Measurements from ENCODE around the gene ULK1. TPM values are rescaled to one million over a fixed set of nuclear protein-coding genes. Genes with fewer than 3 reads are reported as not detected.
"Not testable (repeated sequence)": the region's sequence is repeated elsewhere in the genome, so short reads cannot be mapped to it uniquely, and the experiment has no call there.

ULK1 gene
- total RNA-seq, 1 donor from 2014 or later = 69.3 TPM

DNA sequence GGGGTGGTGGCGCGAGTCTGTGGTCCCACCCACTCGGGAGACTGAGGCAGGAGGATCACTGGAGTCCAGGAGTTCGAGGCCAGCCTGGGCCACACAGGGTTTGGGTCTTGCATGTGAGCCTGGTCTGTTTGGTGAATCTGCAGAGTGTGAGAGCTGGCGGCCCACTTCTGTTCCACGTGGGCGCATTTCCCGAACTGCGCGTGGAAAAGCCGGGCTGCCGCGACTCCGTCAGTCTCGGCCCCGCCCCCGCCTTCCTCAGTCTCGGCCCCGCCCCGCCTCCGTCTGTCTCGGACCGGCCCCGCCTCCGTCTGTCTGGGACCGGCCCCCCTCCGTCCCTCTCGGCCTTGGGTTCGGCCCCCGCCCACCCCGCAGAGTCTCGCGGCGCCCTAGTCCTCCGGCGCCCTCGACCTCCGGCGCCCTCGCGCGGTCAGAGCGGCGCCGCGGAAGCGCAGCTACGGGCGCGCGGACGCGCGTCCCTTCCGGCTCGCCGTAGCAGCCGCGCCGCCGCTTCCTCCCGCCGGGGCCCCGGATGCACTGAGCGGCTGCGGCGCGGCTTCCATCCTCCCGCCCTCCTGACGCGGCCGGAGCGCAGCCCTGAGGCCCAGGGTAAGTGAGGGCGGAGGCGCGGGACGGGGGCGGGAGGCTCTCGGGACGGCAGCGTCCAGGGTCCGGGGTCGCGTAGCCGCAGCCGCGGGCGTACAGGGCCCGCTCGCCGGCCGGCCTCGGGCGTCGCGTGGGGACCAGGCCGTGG, 55.2 kb downstream of the ULK1 start, which contains the start of gene EP400:
TSS of gene EP400 (plus strand) at position 512 of the 751 bp plus-strand sequence. CDS start 10,678 bp downstream, outside the sequence.
- H3K9me3 Mint-ChIP-seq = no peaks in the 10 kb centered on the region
- H3K27ac Mint-ChIP-seq (ENCODE audit: unreplicated experiment) = peak within 1 kb of the TSS; percentile 92
- peaks cover 12% of the 10 kb centered on the region for H3K4me1 Mint-ChIP-seq
- TF ChIP-seq, protein P1, sequence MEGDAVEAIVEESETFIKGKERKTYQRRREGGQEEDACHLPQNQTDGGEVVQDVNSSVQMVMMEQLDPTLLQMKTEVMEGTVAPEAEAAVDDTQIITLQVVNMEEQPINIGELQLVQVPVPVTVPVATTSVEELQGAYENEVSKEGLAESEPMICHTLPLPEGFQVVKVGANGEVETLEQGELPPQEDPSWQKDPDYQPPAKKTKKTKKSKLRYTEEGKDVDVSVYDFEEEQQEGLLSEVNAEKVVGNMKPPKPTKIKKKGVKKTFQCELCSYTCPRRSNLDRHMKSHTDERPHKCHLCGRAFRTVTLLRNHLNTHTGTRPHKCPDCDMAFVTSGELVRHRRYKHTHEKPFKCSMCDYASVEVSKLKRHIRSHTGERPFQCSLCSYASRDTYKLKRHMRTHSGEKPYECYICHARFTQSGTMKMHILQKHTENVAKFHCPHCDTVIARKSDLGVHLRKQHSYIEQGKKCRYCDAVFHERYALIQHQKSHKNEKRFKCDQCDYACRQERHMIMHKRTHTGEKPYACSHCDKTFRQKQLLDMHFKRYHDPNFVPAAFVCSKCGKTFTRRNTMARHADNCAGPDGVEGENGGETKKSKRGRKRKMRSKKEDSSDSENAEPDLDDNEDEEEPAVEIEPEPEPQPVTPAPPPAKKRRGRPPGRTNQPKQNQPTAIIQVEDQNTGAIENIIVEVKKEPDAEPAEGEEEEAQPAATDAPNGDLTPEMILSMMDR (conservative IDR thresholded peaks at IDR 0.05) = peak; percentile 61
- peak within 1 kb of the TSS; percentile 93 for H3K4me3 Mint-ChIP-seq
- H3K27me3 Mint-ChIP-seq (ENCODE audit: low read depth) = no peaks in the 10 kb centered on the region
- peaks cover 3% of the 10 kb centered on the region for H3K36me3 Mint-ChIP-seq (ENCODE audit: low read depth)
- peak; percentile 86 for DNase-seq (ENCODE audit: low read depth, low spot score)

DNA sequence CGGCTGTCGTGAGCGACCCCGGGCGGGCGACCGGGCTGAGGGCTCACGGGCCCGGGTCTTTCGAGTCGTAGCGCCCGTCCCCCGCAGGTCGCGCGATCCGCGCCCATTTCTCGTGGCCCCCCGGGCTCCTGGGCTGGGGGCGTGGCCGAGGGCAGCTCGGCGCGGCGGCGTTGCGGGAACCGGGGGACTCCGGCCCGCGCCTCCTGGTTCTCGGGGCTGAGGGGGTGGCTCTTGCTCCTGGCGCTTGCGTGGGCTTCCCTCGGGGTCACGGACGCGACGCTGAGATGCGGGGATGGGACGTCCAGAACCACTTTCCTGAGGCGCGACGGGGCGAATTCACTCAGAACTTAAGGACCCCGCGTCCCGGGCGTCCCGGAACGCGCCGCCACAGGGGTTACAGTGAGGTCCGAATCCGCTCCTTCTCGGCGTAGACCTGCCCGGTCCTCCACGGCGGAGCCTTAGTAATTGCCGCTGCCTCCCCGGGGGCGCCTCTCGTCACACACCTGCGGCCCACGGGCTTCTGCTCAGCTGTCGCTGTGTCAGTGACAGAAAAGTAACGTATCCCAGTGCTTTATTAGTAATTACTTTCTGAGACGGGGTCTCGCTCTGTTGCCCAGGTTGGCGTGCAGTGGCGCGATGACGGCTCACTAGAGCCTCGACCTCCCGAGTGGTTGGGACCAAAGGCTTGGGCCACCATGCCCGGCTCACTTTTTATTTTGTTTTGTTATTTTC, 55.9 kb downstream of the ULK1 start:
- DNase-seq (ENCODE audit: low read depth, low spot score) = peak; percentile 14
- TF ChIP-seq, protein P1 (conservative IDR thresholded peaks at IDR 0.05) = no peak
- no peaks in the 10 kb centered on the region for H3K9me3 Mint-ChIP-seq
- H3K36me3 Mint-ChIP-seq (ENCODE audit: low read depth) = no peaks in the 10 kb centered on the region
- peak overlapping the region; percentile 92 for H3K27ac Mint-ChIP-seq (ENCODE audit: unreplicated experiment)
- H3K4me1 Mint-ChIP-seq = peaks cover 12% of the 10 kb centered on the region
- H3K27me3 Mint-ChIP-seq (ENCODE audit: low read depth) = no peaks in the 10 kb centered on the region
- peak overlapping the region; percentile 93 for H3K4me3 Mint-ChIP-seq

DNA sequence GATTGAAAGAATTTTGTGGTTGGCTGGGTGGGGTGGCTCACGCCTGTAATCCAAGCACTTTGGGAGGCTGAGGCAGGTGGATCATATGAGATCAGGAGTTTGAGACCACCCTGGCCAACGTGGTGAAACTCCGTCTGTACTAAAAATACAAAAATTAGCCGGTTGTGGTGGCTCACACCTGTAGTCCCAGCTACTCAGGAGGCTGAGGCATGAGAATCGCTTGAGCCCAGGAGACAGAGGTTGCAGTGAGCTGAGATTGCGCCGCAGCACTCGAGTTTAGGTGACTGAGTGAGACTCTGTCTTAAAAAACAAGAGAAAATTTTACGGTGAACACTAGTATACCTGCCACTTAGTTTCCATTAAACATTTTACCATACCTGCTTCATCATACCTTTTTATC, 59.4 kb downstream of the ULK1 start:
- H3K4me1 Mint-ChIP-seq = peaks cover 21% of the 10 kb centered on the region
- not testable (repeated sequence) for H3K36me3 Mint-ChIP-seq (ENCODE audit: low read depth)
- peak overlapping the region; percentile 44 for H3K4me3 Mint-ChIP-seq

DNA sequence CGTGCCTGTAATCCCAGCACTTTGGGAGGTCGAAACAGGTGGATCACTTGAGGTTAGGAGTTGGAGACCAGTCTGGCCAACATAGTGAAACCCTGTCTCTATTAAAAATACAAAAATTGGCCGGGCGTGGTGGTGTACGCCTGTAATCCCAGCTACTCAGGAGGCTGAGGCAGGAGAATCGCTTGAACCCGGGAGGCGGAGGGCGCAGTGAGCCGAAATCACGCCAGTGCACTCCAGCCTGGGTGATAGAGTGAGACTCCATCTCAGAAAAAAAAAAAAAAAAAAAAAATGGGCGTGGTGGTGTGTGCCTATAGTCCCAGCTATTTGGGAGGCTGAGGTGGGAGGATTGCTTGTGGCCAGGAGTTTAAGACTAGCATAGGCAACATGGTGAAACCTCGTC, 60.0 kb downstream of the ULK1 start:
- not testable (repeated sequence) for H3K36me3 Mint-ChIP-seq (ENCODE audit: low read depth); DNase-seq (ENCODE audit: low read depth, low spot score); H3K9me3 Mint-ChIP-seq; H3K27ac Mint-ChIP-seq (ENCODE audit: unreplicated experiment); H3K4me3 Mint-ChIP-seq; H3K27me3 Mint-ChIP-seq (ENCODE audit: low read depth)
- H3K4me1 Mint-ChIP-seq = peaks cover 21% of the 10 kb centered on the region

More for the DNA sequence above, 59.4 kb downstream of the ULK1 start:
- not testable (repeated sequence) for DNase-seq (ENCODE audit: low read depth, low spot score); H3K27ac Mint-ChIP-seq (ENCODE audit: unreplicated experiment); H3K9me3 Mint-ChIP-seq; H3K27me3 Mint-ChIP-seq (ENCODE audit: low read depth)

DNA sequence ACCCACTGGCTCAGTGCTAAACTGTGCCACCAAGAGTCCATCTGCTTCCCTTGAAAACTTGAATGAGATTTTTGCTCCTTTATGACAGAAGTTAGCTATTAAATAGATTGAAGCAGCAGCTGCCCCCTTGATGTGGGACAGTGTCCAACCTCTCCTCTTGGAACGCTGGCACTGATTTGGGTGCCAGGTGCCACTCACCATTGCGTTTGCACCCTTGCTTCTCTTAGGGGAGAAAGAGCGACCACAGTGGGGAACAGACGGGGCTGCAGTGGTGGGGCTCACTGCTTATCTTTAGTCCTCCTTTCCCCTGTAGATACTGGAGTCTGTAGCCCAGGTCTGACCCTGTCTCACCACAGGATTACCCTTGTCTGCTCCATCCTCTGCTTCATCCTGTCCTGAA, 64.7 kb downstream of the ULK1 start:
- H3K27ac Mint-ChIP-seq (ENCODE audit: unreplicated experiment) = peak overlapping the region; percentile 57
- TF ChIP-seq, protein P1 (conservative IDR thresholded peaks at IDR 0.05) = no peak
- DNase-seq (ENCODE audit: low read depth, low spot score) = no peak
- H3K9me3 Mint-ChIP-seq = no peaks in the 10 kb centered on the region
- peaks cover 5% of the 10 kb centered on the region for H3K36me3 Mint-ChIP-seq (ENCODE audit: low read depth)
- H3K27me3 Mint-ChIP-seq (ENCODE audit: low read depth) = no peaks in the 10 kb centered on the region
- H3K4me1 Mint-ChIP-seq = peaks cover 14% of the 10 kb centered on the region
- H3K4me3 Mint-ChIP-seq = no peak overlapping the region

DNA sequence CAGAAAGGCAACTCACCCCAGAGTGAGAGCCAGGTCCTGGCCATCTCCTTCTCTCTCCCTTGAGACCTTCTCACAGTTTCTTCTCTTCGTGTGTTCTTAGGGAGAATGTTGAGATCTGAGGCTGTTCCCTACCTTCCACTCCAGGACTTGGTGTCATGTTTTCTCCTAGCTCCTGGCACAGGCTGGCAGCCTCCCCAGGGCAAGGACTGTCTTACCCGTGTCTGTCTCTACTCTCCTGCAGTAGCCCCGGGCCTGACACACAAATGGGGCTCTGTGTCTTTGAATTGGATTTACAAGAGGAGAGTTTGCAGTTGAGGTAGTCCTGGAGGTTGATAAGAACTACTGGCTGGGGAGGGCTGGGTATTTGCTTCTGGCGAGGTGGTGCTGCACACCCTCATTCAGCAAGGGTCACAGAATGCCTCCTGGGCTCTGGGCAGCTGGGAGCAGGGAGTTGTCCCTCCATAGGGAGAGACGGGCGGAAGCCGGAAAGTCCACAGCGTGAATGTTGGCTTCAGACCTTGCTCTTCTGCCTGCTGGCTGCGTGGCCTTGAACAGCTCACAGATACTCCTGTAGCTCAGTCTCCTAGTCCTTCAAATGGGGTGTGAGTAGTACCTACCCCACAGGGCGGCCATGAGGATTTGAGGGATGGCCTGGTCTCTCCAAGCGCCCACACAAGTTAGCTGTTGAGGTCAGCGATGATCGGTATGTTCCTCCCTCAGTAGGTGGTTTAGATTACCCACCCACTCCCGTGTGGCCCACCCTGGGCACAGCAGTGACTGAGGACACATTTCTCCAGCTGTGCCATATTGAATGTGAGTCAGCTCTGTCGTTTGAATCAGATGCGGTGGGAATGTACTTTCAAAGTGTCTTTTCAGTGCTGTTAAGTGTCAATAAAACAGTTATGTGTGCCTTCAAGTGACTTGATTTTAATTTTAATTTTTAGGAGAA, 65.5 kb downstream of the ULK1 start:
- H3K36me3 Mint-ChIP-seq (ENCODE audit: low read depth) = peaks cover 5% of the 10 kb centered on the region

DNA sequence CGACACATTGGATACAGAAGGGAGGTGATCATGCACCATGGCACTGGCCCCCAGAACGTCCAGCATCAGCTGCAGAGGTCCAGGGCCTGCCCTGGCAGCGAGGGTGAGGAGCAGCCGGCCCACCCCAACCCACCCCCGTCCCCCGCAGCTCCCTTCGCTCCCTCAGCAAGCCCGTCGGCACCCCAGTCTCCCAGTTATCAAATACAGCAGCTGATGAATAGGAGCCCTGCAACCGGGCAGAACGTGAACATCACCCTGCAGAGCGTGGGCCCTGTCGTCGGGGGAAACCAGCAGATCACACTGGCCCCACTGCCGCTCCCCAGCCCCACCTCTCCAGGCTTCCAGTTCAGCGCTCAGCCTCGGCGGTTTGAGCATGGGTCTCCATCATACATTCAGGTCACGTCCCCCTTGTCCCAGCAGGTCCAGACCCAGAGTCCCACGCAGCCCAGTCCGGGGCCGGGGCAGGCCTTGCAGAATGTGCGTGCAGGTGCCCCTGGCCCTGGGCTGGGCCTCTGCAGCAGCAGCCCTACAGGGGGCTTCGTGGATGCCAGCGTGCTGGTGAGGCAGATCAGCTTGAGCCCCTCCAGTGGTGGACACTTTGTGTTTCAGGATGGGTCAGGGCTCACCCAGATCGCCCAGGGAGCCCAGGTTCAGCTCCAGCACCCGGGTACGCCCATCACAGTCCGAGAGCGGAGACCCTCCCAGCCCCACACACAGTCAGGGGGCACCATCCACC, 66.3 kb downstream of the ULK1 start:
- peaks cover 14% of the 10 kb centered on the region for H3K4me1 Mint-ChIP-seq
- not testable (repeated sequence) for H3K36me3 Mint-ChIP-seq (ENCODE audit: low read depth); H3K4me3 Mint-ChIP-seq; H3K27ac Mint-ChIP-seq (ENCODE audit: unreplicated experiment); H3K27me3 Mint-ChIP-seq (ENCODE audit: low read depth); DNase-seq (ENCODE audit: low read depth, low spot score); H3K9me3 Mint-ChIP-seq

More for the DNA sequence above, 65.5 kb downstream of the ULK1 start:
- Mint-ChIP-seq H3K4me3 (no peak overlapping the region), H3K27ac (ENCODE audit: unreplicated experiment) (peak overlapping the region; percentile 57), H3K4me1 (peaks cover 14% of the 10 kb centered on the region), H3K27me3 (ENCODE audit: low read depth) (no peaks in the 10 kb centered on the region), H3K9me3 (no peaks in the 10 kb centered on the region)
- TF ChIP-seq, protein P1 (conservative IDR thresholded peaks at IDR 0.05) = no peak
- no peak for DNase-seq (ENCODE audit: low read depth, low spot score)

DNA sequence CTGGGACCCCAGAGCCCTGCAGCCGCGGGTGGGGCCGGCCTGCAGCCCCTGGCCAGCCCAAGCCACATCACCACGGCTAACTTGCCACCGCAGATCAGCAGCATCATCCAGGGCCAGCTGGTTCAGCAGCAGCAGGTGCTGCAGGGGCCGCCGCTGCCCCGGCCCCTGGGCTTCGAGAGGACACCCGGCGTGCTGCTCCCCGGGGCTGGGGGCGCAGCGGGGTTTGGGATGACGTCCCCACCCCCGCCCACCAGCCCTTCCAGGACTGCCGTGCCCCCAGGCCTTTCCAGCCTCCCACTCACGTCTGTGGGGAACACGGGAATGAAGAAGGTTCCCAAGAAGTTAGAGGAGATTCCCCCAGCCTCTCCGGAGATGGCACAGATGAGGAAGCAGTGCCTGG, 66.9 kb downstream of the ULK1 start:
- H3K27me3 Mint-ChIP-seq (ENCODE audit: low read depth); H3K36me3 Mint-ChIP-seq (ENCODE audit: low read depth); DNase-seq (ENCODE audit: low read depth, low spot score); H3K9me3 Mint-ChIP-seq; H3K27ac Mint-ChIP-seq (ENCODE audit: unreplicated experiment); H3K4me1 Mint-ChIP-seq; H3K4me3 Mint-ChIP-seq: not testable (repeated sequence)
